ENCODE measurements around the gene PDLIM5.

DNA sequence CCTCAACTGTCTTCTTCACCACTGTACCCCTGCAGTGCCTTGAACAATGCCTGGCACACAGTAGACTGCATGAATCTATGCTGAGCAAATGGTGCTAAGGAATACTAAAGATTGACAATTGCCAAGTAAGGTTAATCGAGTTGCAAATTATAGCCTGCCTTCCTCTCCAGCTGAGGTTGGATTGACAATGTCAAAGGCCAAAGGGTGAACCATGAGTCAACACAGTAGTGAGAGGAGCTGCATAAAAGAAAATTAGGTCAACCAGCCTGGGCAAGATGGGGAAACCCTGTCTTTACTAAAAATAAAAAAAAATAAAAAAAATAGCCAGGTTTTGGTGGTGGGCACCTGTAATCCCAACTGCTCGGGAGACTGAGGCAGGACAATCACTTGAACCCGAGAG lies 208.9 kb downstream of the PDLIM5 start:
- TF ChIP-seq, protein P1, sequence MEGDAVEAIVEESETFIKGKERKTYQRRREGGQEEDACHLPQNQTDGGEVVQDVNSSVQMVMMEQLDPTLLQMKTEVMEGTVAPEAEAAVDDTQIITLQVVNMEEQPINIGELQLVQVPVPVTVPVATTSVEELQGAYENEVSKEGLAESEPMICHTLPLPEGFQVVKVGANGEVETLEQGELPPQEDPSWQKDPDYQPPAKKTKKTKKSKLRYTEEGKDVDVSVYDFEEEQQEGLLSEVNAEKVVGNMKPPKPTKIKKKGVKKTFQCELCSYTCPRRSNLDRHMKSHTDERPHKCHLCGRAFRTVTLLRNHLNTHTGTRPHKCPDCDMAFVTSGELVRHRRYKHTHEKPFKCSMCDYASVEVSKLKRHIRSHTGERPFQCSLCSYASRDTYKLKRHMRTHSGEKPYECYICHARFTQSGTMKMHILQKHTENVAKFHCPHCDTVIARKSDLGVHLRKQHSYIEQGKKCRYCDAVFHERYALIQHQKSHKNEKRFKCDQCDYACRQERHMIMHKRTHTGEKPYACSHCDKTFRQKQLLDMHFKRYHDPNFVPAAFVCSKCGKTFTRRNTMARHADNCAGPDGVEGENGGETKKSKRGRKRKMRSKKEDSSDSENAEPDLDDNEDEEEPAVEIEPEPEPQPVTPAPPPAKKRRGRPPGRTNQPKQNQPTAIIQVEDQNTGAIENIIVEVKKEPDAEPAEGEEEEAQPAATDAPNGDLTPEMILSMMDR (IDR thresholded peaks at IDR 0.05) = no peak
- no peak for TF ChIP-seq POLR2A (IDR thresholded peaks at IDR 0.05)

Data from transverse colon (tissue), 3 donors.